A673 (cell line): ENCODE results near the gene ROR2. TPM values are rescaled to one million over a fixed set of nuclear protein-coding genes. Genes with fewer than 3 reads are reported as not detected.

ENCODE experiments used
- BruUV-seq: library from RNA; stranded (reverse); fragments of 400-500 nt; replicated peaks from 2 replicates; lab custom pipeline; 2021; lab: Mats Ljungman, UMichigan
- CTCF ChIA-PET: fragments of 300-600 bp; sonication (Branson Sonifier 250); formaldehyde crosslinking; loops from one replicate; lab custom pipeline; 2022; ENCODE audit warnings: antibody characterized with exemption; lab: Charles Lee
- POLR2A ChIA-PET: fragments of 300-600 bp; sonication (Branson Sonifier 250); formaldehyde crosslinking; loops from one replicate; lab custom pipeline; 2022; ENCODE audit warnings: antibody characterized with exemption; ENCODE audit not compliant: low non-redundant PET; lab: Charles Lee
- DNase-seq: peaks from one replicate; pipeline ENCODE4 v3.0.0-alpha.2; 2015; ENCODE audit warnings: low spot score
- H3K27ac ChIP-seq: fragments of 200-600 bp; sonication (generic); 2 replicates; pipeline ENCODE4 v1.5.1; 2016; ENCODE audit warnings: mixed run types, low read depth, mild to moderate bottlenecking, mixed read lengths, antibody characterized with exemption, low read length; ENCODE audit not compliant: poor library complexity, severe bottlenecking
- H3K27me3 ChIP-seq: fragments of 200-600 bp; sonication (generic); replicated peaks from 2 replicates; pipeline ENCODE4 v1.6.1; 2017; ENCODE audit warnings: mixed run types, low read depth, mild to moderate bottlenecking, mixed read lengths, antibody characterized with exemption, low read length; ENCODE audit not compliant: insufficient read depth, poor library complexity
- H3K36me3 ChIP-seq: fragments of 200-600 bp; sonication (generic); 2 replicates; pipeline ENCODE4 v1.6.1; 2016; ENCODE audit warnings: mixed run types, mild to moderate bottlenecking, mixed read lengths, antibody characterized with exemption, low read length; ENCODE audit not compliant: insufficient read depth, poor library complexity, severe bottlenecking
- H3K4me1 ChIP-seq: fragments of 200-600 bp; sonication (generic); 2 replicates; pipeline ENCODE4 v1.6.1; 2017; ENCODE audit warnings: mixed run types, mild to moderate bottlenecking, mixed read lengths, antibody characterized with exemption, low read length; ENCODE audit not compliant: insufficient read depth, poor library complexity, severe bottlenecking
- H3K4me3 ChIP-seq: fragments of 200-600 bp; sonication (generic); 2 replicates; pipeline ENCODE4 v1.5.1; 2016; ENCODE audit warnings: low read depth, mixed run types, mild to moderate bottlenecking, mixed read lengths, low read length; ENCODE audit not compliant: poor library complexity, severe bottlenecking
- H3K9me3 ChIP-seq: fragments of 200-600 bp; sonication (generic); 2 replicates; pipeline ENCODE4 v1.6.1; 2016; ENCODE audit warnings: mixed run types, low read depth, mild to moderate bottlenecking, mixed read lengths, antibody characterized with exemption, low read length; ENCODE audit not compliant: poor library complexity, severe bottlenecking
- CTCF ChIP-seq: fragments of 300-800, 200-600 bp; sonication (generic); conservative IDR thresholded peaks from 2 replicates; pipeline ENCODE4 v1.5.1; 2017; ENCODE audit warnings: low read depth, mild to moderate bottlenecking, antibody characterized with exemption, low read length, moderate library complexity, mixed read lengths
- EZH2 ChIP-seq: fragments of 200-600 bp; sonication (generic); IDR thresholded peaks from 2 replicates; pipeline ENCODE4 v1.6.1; 2017; ENCODE audit warnings: borderline replicate concordance, low read depth, mild to moderate bottlenecking, mixed read lengths, antibody characterized with exemption, low read length; ENCODE audit not compliant: poor library complexity, severe bottlenecking
- intact Hi-C: fragments of 100-400 bp; cut with micrococcal nuclease; formaldehyde crosslinking; loops from one replicate; pipeline ENCODE4 v1.10.0; 2022; ENCODE audit not compliant: unreplicated experiment
- total RNA-seq: library from RNA; stranded (reverse); gene quantifications from 2 replicates; pipeline ENCODE4 v1.2.3, GENCODE V29; 2021

ROR2 gene
- total RNA-seq, 1 experiment from 2014 or later = 12.3 TPM

DNA sequence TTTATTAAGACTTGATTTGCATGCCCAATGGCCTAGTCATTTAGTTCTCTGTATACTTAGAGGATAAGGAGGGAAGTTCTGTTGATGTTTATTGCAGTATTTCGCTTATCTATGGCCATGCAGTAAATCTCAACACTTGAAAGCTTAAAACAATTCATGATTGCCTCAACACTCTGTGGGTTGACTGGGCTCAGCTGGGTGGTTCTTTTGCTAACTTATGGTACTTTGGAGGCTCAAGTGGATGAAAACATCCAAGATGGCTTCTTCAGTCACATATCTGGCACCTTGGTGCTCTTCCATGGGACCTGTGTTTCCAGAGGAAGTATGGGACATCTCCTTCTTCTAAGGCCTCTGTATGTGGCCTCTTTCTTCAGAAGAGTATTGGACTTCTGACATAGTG is 10.3 kb upstream of the ROR2 start:
- BruUV-seq = no TSS peak
- H3K4me3 ChIP-seq = no peak overlapping the region
- ChIA-PET POLR2A (no interaction called here), CTCF (no interaction called here)
- no peaks in the 10 kb centered on the region for H3K27me3 ChIP-seq
- TF ChIP-seq EZH2 (no peak), CTCF (no peak)
- H3K27ac ChIP-seq = no peak overlapping the region
- H3K4me1 ChIP-seq = no peaks in the 10 kb centered on the region
- no peaks in the 10 kb centered on the region for H3K36me3 ChIP-seq
- DNase-seq = no peak
- intact Hi-C loops = no loop called here
- no peaks in the 10 kb centered on the region for H3K9me3 ChIP-seq

DNA sequence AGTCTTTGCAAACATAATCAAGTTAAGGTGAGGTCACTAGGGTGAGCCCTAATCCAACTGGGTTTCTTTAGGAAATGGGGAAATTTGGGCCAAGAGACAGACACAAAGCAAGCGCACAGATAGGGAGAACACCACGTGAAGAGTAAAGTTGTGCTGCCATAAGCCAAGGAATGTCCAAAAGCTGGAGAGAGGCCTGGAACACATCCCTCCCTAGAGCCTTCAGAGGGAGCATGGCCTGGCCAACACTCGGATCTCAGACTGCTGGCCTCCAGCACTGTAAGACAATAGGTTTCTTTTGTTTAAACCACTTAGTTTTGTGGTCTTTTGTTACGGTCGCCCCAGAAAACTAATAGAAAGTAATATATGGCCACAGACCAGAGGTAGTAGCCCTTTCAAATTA is 8.1 kb upstream of the ROR2 start:
- intact Hi-C loops = no loop called here
- Histone ChIP-seq H3K9me3 (no peaks in the 10 kb centered on the region), H3K27ac (no peak overlapping the region), H3K4me1 (no peaks in the 10 kb centered on the region), H3K36me3 (no peaks in the 10 kb centered on the region), H3K4me3 (no peak overlapping the region), H3K27me3 (no peaks in the 10 kb centered on the region)
- TF ChIP-seq CTCF (no peak), EZH2 (no peak)
- no peak for DNase-seq
- CTCF ChIA-PET = no interaction called here
- POLR2A ChIA-PET = interaction anchor here (0.6 kb wide), 1 partner anchor 133 kb away, joined by 4 read pairs; no protein-coding TSS in a partner anchor
- no TSS peak for BruUV-seq

GRCh38 chr9:91954841-91955471 is 4.9 kb upstream of the ROR2 start:
- H3K4me3 ChIP-seq = no peak overlapping the region
- no peak overlapping the region for H3K27ac ChIP-seq

More at GRCh38 chr9:91954841-91955471, 4.9 kb upstream of the ROR2 start:
- H3K4me1 ChIP-seq = no peaks in the 10 kb centered on the region
- no peaks in the 10 kb centered on the region for H3K9me3 ChIP-seq
- no TSS peak for BruUV-seq
- H3K27me3 ChIP-seq = no peaks in the 10 kb centered on the region
- H3K36me3 ChIP-seq = no peaks in the 10 kb centered on the region
- ChIA-PET POLR2A (interaction anchor here (0.6 kb wide), 1 partner anchor 62 kb away, joined by 3 read pairs; no protein-coding TSS in a partner anchor), CTCF (interaction anchor here (0.6 to 2.1 kb wide), 3 partner anchors 9 to 393 kb away, joined by 4 to 11 read pairs (median 7); no protein-coding TSS in a partner anchor)
- TF ChIP-seq CTCF = peak; percentile 90
- TF ChIP-seq EZH2 = no peak
- intact Hi-C loops = no loop called here
- peak; percentile 80 for DNase-seq
